ENCODE data around the gene MFSD2A.
"Not testable (repeated sequence)": the region's sequence is repeated elsewhere in the genome, so short reads cannot be mapped to it uniquely, and the experiment has no call there.

MFSD2A gene

GRCh38 chr1:39959651-39960333 is 4.8 kb downstream of the MFSD2A start:
- Histone ChIP-seq H3K27me3 (ENCODE audit: control insufficient read depth, insufficient read depth, low read length) (peaks cover 6% of the 10 kb centered on the region), H3K27ac (ENCODE audit: low read length) (no peak overlapping the region), H3K9me3 (ENCODE audit: control insufficient read depth, low read depth, low read length) (no peaks in the 10 kb centered on the region), H3K36me3 (ENCODE audit: control insufficient read depth, low read depth, low read length) (peaks cover 44% of the 10 kb centered on the region), H3K4me3 (ENCODE audit: low read length) (no peak overlapping the region), H3K4me1 (ENCODE audit: control insufficient read depth, low read depth, low read length) (peaks cover 4% of the 10 kb centered on the region), H3K9ac (ENCODE audit: low read length) (no peak overlapping the region)

- no peaks in the 10 kb centered on the region for H3K9me3 ChIP-seq (ENCODE audit: control insufficient read depth, low read depth, low read length)
- no peak overlapping the region for H3K4me3 ChIP-seq (ENCODE audit: low read length)
- H3K36me3 ChIP-seq (ENCODE audit: control insufficient read depth, low read depth, low read length): peaks cover 46% of the 10 kb centered on the region
- peaks cover 6% of the 10 kb centered on the region for H3K27me3 ChIP-seq (ENCODE audit: control insufficient read depth, insufficient read depth, low read length)
- H3K27ac ChIP-seq (ENCODE audit: low read length): no peak overlapping the region
- H3K4me1 ChIP-seq (ENCODE audit: control insufficient read depth, low read depth, low read length): peaks cover 4% of the 10 kb centered on the region
- no peak overlapping the region for H3K9ac ChIP-seq (ENCODE audit: low read length)
These were observed 5.5 kb downstream of the MFSD2A start for GRCh38 chr1:39960431-39960958.

GRCh38 chr1:39962450-39962825 is 7.5 kb downstream of the MFSD2A start:
- Histone ChIP-seq H3K36me3 (ENCODE audit: control insufficient read depth, low read depth, low read length) (peaks cover 59% of the 10 kb centered on the region), H3K9me3 (ENCODE audit: control insufficient read depth, low read depth, low read length) (no peaks in the 10 kb centered on the region), H3K9ac (ENCODE audit: low read length) (no peak overlapping the region), H3K4me3 (ENCODE audit: low read length) (no peak overlapping the region), H3K4me1 (ENCODE audit: control insufficient read depth, low read depth, low read length) (no peaks in the 10 kb centered on the region), H3K27me3 (ENCODE audit: control insufficient read depth, insufficient read depth, low read length) (no peaks in the 10 kb centered on the region), H3K27ac (ENCODE audit: low read length) (no peak overlapping the region)

- not testable (repeated sequence) for H3K27me3 ChIP-seq (ENCODE audit: control insufficient read depth, insufficient read depth, low read length)
These were observed 8.0 kb downstream of the MFSD2A start for GRCh38 chr1:39962964-39963363.

GRCh38 chr1:39964552-39964951 is 9.6 kb downstream of the MFSD2A start:
- Histone ChIP-seq H3K27me3 (ENCODE audit: control insufficient read depth, insufficient read depth, low read length) (no peaks in the 10 kb centered on the region), H3K27ac (ENCODE audit: low read length) (no peak overlapping the region), H3K36me3 (ENCODE audit: control insufficient read depth, low read depth, low read length) (peaks cover 67% of the 10 kb centered on the region), H3K9me3 (ENCODE audit: control insufficient read depth, low read depth, low read length) (no peaks in the 10 kb centered on the region), H3K4me1 (ENCODE audit: control insufficient read depth, low read depth, low read length) (no peaks in the 10 kb centered on the region), H3K9ac (ENCODE audit: low read length) (no peak overlapping the region), H3K4me3 (ENCODE audit: low read length) (no peak overlapping the region)

More at GRCh38 chr1:39962964-39963363, 8.0 kb downstream of the MFSD2A start:
- H3K4me1 ChIP-seq (ENCODE audit: control insufficient read depth, low read depth, low read length); H3K9me3 ChIP-seq (ENCODE audit: control insufficient read depth, low read depth, low read length); H3K9ac ChIP-seq (ENCODE audit: low read length); H3K4me3 ChIP-seq (ENCODE audit: low read length); H3K27ac ChIP-seq (ENCODE audit: low read length): not testable (repeated sequence)
- H3K36me3 ChIP-seq (ENCODE audit: control insufficient read depth, low read depth, low read length): peaks cover 63% of the 10 kb centered on the region

GRCh38 chr1:39965044-39965443 is 10.1 kb downstream of the MFSD2A start:
- Histone ChIP-seq H3K4me3 (ENCODE audit: low read length) (no peak overlapping the region), H3K36me3 (ENCODE audit: control insufficient read depth, low read depth, low read length) (peaks cover 68% of the 10 kb centered on the region), H3K27me3 (ENCODE audit: control insufficient read depth, insufficient read depth, low read length) (no peaks in the 10 kb centered on the region), H3K9ac (ENCODE audit: low read length) (no peak overlapping the region), H3K9me3 (ENCODE audit: control insufficient read depth, low read depth, low read length) (no peaks in the 10 kb centered on the region), H3K27ac (ENCODE audit: low read length) (no peak overlapping the region), H3K4me1 (ENCODE audit: control insufficient read depth, low read depth, low read length) (no peaks in the 10 kb centered on the region)

- Histone ChIP-seq H3K4me3 (ENCODE audit: low read length) (no peak overlapping the region), H3K9me3 (ENCODE audit: control insufficient read depth, low read depth, low read length) (no peaks in the 10 kb centered on the region), H3K27ac (ENCODE audit: low read length) (no peak overlapping the region), H3K4me1 (ENCODE audit: control insufficient read depth, low read depth, low read length) (no peaks in the 10 kb centered on the region), H3K9ac (ENCODE audit: low read length) (no peak overlapping the region), H3K36me3 (ENCODE audit: control insufficient read depth, low read depth, low read length) (peaks cover 56% of the 10 kb centered on the region), H3K27me3 (ENCODE audit: control insufficient read depth, insufficient read depth, low read length) (no peaks in the 10 kb centered on the region)
These were observed 14.1 kb downstream of the MFSD2A start for GRCh38 chr1:39969048-39969447.

GRCh38 chr1:39969531-39970270 is 14.8 kb downstream of the MFSD2A start:
- H3K9me3 ChIP-seq (ENCODE audit: control insufficient read depth, low read depth, low read length): no peaks in the 10 kb centered on the region
- no peaks in the 10 kb centered on the region for H3K4me1 ChIP-seq (ENCODE audit: control insufficient read depth, low read depth, low read length)
- no peak overlapping the region for H3K27ac ChIP-seq (ENCODE audit: low read length)
- H3K27me3 ChIP-seq (ENCODE audit: control insufficient read depth, insufficient read depth, low read length): no peaks in the 10 kb centered on the region
- H3K9ac ChIP-seq (ENCODE audit: low read length): no peak overlapping the region
- H3K4me3 ChIP-seq (ENCODE audit: low read length): no peak overlapping the region
- peaks cover 52% of the 10 kb centered on the region for H3K36me3 ChIP-seq (ENCODE audit: control insufficient read depth, low read depth, low read length)

- Histone ChIP-seq H3K27me3 (ENCODE audit: control insufficient read depth, insufficient read depth, low read length) (no peaks in the 10 kb centered on the region), H3K9me3 (ENCODE audit: control insufficient read depth, low read depth, low read length) (no peaks in the 10 kb centered on the region), H3K4me1 (ENCODE audit: control insufficient read depth, low read depth, low read length) (no peaks in the 10 kb centered on the region), H3K27ac (ENCODE audit: low read length) (no peak overlapping the region), H3K4me3 (ENCODE audit: low read length) (no peak overlapping the region), H3K36me3 (ENCODE audit: control insufficient read depth, low read depth, low read length) (peaks cover 52% of the 10 kb centered on the region), H3K9ac (ENCODE audit: low read length) (no peak overlapping the region)
These were observed 15.3 kb downstream of the MFSD2A start for GRCh38 chr1:39970274-39970673.

- Histone ChIP-seq H3K4me1 (ENCODE audit: control insufficient read depth, low read depth, low read length) (no peaks in the 10 kb centered on the region), H3K9ac (ENCODE audit: low read length) (no peak overlapping the region), H3K4me3 (ENCODE audit: low read length) (no peak overlapping the region), H3K27ac (ENCODE audit: low read length) (no peak overlapping the region), H3K27me3 (ENCODE audit: control insufficient read depth, insufficient read depth, low read length) (no peaks in the 10 kb centered on the region), H3K9me3 (ENCODE audit: control insufficient read depth, low read depth, low read length) (no peaks in the 10 kb centered on the region), H3K36me3 (ENCODE audit: control insufficient read depth, low read depth, low read length) (peaks cover 44% of the 10 kb centered on the region)
These were observed 16.2 kb downstream of the MFSD2A start for GRCh38 chr1:39971138-39971537.

- Histone ChIP-seq H3K27ac (ENCODE audit: low read length) (no peak overlapping the region), H3K36me3 (ENCODE audit: control insufficient read depth, low read depth, low read length) (peaks cover 19% of the 10 kb centered on the region), H3K9ac (ENCODE audit: low read length) (no peak overlapping the region), H3K27me3 (ENCODE audit: control insufficient read depth, insufficient read depth, low read length) (no peaks in the 10 kb centered on the region), H3K9me3 (ENCODE audit: control insufficient read depth, low read depth, low read length) (no peaks in the 10 kb centered on the region), H3K4me1 (ENCODE audit: control insufficient read depth, low read depth, low read length) (peaks cover 5% of the 10 kb centered on the region), H3K4me3 (ENCODE audit: low read length) (no peak overlapping the region)
These were observed 18.7 kb downstream of the MFSD2A start for GRCh38 chr1:39973503-39974135.

All from iPS-18a (cell line).